GM21360 (cell line): ENCODE data around the gene ZSCAN18.
"Not testable (repeated sequence)": the region's sequence is repeated elsewhere in the genome, so short reads cannot be mapped to it uniquely, and the experiment has no call there.

Experiments used
- ATAC-seq: cut with Tn5 transposase; IDR thresholded peaks from one replicate; pipeline ENCODE4 v1.9.1; 2021; ENCODE audit warnings: mild to moderate bottlenecking, moderate library complexity; ENCODE audit not compliant: unreplicated experiment

The ZSCAN18 gene, protein sequence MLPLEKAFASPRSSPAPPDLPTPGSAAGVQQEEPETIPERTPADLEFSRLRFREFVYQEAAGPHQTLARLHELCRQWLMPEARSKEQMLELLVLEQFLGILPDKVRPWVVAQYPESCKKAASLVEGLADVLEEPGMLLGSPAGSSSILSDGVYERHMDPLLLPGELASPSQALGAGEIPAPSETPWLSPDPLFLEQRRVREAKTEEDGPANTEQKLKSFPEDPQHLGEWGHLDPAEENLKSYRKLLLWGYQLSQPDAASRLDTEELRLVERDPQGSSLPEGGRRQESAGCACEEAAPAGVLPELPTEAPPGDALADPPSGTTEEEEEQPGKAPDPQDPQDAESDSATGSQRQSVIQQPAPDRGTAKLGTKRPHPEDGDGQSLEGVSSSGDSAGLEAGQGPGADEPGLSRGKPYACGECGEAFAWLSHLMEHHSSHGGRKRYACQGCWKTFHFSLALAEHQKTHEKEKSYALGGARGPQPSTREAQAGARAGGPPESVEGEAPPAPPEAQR

DNA sequence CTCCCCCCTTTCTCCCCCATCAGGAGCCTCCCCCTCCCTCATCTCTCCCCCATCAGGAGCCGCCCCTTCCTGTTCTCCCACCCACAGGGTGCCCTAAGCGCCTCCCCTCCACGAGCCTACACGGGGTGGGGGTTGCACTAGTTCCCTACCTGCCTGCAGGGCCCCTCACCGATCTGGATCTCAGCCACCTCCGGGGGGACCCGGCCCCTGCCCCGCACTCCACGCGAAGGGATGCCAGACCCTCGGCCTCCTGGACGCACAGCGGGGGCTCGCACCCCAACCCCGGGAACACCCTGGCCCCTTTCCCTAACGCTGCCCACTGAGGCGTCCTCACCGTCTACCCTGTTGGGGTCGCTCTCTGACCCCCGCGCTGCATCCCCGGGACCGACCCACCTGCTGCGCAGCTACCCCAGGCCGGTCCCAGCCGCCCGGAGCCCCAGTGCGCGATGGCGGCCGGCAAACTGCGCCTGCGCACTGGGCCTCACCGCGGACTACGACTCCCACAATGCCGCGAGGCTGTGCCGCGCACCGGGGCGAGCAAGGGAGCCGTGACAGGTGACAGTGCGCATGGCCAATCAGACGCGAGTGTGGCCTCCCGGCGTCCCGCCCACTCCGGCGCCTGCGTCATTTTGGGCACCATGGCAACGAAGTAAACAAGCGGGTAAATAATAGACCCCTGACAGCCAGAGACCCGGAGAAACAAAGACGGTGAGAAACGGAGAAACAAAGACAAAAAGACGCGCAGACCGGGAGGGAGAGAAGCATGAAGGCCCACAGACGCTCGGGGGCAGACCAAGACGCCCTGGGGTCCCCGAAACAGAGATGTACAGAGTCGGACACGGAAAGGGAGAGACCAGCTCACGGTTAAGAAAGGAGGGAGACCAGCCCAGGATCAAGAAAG lies at the start of gene ZSCAN18:
ZSCAN18 (minus strand) TSS at position 451 of the 901 bp plus-strand sequence. CDS start 7,964 bp downstream, outside the sequence.
- peak; percentile 95 for ATAC-seq

DNA sequence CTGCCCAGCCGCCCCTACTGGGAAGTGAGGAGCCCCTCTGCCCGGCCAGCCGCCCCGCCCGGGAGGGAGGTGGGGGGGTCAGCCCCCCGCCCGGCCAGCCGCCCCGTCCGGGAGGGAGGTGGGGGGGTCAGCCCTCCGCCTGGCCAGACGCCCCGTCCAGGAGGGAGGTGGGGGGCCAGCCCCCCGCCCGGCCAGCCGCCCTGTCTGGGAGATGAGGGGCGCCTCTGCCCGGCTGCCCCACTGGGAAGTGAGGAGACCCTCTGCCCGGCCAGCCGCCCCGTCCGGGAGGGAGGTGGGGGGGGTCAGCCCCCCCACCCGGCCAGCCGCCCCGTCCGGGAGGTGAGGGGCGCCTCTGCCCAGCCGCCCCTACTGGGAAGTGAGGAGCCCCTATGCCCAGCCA lies 49.4 kb upstream of the ZSCAN18 start:
- ATAC-seq = not testable (repeated sequence)

DNA sequence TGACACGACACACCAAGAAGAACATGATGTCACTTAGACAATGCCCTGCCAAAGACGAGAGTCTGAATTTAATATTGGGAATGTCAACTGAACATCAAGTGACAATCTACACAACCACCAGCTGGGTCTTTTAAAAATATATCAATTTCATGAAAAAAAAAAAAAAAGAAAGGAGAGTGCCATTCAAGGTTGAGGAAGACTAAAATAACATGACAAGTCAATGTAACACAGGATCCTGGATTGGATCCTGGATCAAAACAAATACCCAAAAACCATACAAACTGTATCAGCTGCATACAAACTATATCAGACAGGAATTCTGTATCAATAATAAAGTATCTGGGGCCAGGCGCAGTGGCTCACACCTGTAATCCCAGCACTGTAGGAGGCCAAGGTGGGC lies 47.8 kb upstream of the ZSCAN18 start:
- ATAC-seq = no peak

DNA sequence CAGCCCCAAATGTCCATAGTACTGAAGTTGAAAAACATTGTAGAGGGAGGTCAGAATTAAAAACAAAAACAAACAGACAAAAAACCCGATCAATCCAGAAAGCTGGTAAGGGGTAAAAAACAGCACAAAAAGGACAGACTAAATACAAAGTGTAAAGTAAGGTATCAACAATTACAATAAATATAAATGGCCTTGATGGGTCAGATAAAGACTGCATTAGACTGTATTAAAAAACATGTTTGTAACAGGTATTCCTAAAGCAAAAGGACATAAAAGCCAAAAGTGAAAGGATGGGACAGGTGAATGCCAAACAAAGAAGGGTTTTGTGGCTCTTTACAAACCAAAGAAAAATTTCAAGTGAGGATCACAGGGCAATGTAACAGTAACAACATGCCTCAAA lies 36.2 kb upstream of the ZSCAN18 start:
- no peak for ATAC-seq

DNA sequence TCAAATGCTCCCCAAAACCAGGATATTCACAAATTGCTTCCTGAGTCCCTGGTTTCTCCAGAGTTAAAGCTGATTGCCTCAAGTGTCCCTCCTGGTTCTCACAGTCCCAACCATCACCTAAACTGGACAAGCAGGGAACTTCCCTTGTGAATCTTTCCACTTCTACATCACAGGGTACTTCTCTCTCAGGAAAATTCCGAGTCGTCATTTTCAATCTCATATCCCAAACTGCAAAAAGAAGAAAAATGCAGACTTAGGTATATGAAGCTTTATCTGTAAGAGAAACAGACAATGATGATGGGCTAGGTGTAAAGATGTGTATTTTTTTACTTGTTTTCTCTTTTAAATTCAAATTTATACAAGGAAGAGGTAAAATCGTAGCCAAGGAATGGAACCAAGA lies 31.3 kb upstream of the ZSCAN18 start:
- no peak for ATAC-seq

DNA sequence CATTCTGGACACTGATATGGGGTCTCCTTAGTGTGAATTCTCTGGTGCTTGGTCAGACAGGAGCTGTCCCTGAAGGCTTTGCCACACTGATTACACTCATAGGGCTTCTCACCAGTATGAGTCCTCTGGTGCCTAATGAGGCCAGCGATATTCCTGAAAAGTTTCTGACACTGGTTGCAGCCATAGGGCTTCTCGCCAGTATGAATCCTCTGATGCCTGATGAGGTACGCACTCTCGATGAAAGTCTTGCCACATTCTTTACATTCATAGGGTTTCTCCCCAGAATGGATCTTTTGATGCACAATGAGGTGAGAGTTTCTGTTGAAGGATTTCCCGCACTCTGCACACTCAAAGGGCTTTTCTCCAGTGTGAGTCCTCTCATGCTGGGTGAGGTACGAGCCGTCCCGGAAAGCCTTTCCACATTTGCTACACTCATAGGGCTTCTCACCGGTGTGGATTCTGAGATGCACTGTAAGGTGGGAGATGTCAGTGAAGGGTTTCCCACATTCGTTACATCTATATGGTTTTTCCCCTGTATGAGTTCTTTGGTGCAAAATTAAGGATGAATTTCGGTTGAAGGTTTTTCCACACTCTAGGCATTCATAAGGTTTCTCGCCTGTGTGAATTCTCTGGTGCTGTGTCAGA lies 30.1 kb upstream of the ZSCAN18 start:
- ATAC-seq = no peak

DNA sequence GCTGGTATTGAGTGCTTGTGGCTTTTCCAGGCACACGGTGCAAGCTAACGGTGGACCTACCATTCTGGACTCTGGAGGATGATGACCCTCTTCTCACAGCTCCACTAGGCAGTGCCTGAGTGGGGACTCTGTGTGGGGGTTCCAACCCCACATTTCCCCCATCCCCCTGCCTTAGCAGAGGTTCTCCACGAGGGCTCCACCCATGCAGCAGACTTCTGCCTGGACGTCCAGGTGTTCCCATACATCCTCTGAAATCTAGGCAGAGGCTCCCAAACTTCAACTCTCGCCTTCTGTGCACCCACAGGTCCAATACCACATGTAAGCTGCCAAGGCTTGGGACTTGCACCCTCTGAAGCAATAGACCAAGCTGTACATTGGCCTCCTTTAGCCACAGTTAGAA lies 25.3 kb upstream of the ZSCAN18 start:
- no peak for ATAC-seq

DNA sequence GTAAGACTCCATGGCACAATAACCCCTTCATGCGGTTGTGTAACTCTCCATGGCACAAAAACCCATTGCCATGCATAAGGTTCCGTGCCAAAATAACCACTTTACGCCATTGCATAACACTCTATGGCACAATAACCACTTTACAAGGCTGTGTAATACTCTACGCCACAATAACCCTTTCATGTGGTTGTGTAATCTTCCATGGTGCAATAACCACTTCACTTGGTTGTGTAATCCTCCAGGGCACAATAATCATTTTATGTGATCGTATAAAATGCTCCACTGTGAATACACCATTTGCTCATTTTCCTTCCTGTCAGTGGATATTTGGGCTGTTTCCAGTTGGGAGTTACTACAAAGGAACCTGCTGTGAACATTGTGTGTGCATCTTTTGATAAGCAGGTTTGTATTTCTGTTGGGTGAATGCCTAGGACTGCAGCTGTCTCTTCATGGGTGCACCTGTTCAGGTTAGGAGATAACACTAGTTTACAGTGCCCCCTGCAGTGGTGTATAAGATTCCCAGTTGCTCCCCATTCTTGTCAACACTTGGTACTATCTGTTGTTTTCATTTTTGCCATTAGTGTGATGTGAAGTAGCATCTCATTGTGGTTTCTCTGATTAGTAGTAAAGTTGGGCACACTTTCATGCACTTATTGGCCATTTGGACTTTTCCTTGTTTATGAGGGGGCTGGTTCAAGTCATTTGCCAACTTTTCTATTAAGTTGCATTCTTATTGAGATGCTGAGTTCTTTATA lies 21.1 kb upstream of the ZSCAN18 start:
- ATAC-seq = no peak

DNA sequence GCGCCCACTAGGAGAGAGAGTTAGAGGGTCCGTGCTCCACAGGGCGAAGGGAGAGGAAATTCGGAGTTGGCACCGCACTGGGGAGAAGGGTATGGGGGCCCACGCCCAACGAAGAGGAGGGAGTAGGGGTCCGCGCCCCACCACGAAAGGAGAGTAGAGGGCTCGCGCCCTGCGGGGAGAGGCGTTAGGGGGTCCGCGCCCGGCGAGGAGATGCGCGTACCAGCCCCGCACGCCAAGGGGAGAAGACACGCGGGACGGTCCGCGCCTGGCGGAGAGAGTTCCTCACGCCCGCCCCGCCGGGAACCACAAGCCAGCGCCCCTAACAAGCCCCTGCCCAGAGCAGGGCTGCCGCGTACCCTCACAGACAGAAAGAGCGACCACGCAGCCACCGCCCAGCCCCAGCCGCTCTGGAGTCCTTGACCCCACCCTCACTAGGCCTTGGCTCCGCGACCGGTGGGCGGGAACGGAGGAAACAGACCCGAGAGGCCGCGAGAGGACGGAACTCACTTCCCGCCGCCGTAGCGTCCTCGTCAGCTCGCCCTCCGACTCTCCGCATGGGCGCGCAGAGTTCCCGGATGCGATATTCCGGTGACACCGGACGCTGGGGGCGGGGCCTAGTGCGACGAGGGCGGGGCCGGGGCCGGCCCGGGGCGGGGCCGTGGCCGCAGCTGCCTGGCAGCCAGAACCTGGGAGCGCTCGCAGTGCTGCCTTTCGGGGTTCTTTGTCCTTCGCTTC lies 20.0 kb upstream of the ZSCAN18 start:
- ATAC-seq = no peak

DNA sequence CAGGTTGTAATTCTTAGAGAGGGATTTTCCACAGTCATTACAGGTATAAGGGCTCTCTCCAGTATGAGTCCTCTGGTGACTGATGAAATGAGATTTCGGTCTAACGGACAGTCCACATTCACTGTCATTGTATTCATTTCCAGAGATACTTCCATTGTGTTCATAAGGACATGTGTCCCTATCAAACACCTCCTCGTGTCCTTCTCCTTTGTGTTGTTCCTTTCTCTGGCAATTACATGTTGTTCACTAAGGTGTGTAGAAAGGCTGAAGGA lies 10.5 kb upstream of the ZSCAN18 start:
- no peak for ATAC-seq

DNA sequence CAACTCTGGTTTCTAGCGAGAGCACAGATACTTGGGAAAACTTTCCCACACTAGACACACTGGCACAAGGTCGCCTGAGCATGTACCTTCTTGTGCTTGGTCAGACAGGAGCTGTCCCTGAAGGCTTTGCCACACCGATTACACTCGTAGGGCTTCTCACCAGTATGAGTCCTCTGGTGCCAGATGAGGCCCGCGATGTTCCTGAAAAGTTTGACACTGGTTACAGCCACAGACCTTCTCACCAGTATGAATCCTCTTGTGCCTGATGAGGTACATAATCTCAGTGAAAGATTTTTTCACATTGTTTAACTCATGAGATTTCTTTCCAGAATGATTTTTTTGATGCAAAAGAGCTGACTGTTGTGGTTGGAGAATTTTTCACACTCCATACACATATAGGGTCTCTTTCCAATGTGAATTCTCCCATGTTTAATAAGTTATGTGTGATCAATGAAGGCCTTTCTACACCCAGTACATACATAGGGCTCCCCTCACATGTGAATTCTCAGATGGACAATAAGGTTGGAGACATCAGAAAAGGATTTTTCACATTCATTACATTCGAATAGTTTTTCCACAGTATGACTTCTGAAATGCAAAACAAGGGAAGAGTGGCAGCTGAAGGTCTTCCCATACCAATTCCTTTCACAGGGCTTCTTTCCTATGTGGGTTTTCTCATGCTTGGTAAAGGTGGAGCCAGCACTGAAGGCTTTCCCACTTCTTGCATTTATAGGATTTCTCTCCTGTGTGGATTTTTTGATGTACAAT lies 9.9 kb upstream of the ZSCAN18 start:
- no peak for ATAC-seq

DNA sequence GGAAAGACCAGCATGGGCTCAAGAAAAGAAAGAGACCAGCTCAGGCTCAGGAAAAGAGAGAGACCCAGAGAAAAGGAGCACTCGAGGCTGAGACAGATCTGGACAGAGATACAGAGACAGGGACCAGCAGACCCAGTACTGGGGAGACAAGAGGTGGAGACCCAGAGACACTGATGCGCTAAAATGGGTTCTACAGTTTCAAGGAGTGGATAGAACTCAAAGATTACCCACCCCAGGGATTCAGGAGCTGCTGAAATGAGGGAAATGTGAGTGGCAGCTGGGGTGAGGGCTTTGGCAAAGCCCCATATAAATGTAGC lies 609 bp upstream of the ZSCAN18 start:
- ATAC-seq = no peak

DNA sequence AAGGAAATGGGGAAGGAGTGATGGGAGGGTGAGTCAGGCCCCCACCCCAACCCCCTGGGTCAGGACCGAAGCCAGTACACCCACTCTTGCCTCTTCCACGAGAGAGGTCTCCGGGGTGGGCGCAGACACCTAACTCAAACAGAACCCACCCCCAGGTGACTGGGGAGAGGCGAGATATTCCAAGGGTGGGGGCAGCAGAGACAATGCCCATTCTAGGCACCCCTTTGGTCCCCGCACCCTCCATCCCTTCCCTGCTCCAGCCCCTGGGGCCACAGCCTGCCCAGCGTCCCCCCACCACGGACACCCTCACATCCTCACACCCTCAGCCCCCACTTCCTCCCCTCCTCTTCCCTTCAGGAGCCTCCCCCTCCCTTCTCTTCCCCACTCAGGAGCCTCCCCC lies 682 bp downstream of the ZSCAN18 start:
- ATAC-seq = no peak

DNA sequence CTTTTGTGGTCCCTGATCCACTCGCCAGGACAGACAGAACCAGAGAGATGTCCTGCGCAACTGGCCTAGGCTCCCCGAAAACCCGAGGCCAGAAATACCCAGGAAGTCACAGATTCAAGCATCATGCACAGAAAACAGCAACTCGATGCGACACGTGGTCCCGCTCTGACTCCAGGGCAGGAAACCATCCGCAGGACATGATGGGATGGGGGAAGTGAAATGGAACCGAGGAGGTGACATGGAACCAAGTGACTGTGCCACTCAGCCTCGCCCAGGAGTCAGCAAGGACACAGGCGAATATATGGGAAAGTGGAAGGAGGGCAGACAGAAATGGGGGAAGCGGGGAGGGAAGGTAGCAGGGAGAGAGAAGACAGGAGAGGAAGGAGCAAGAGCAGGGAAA lies 1.1 kb downstream of the ZSCAN18 start:
- ATAC-seq = no peak

DNA sequence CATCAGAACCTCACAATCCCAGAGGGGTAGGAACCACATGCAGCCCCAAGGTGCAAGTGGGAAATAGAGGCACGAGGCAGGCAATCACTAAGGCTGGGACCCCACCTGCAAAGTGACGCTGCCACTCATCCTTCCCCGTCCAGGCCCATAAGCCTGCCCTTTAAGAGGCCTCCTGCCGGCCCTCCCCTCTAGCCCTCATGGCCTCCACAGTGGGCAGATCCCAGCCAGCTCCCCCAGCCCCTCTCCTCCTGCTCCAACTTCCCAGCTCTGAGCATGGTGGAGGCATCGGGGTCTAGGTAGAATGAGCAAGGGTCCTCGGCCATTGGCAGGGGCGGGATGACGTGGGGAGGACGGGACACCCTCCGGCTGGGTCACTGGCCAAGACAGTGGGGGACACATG lies 2.7 kb downstream of the ZSCAN18 start:
- no peak for ATAC-seq

DNA sequence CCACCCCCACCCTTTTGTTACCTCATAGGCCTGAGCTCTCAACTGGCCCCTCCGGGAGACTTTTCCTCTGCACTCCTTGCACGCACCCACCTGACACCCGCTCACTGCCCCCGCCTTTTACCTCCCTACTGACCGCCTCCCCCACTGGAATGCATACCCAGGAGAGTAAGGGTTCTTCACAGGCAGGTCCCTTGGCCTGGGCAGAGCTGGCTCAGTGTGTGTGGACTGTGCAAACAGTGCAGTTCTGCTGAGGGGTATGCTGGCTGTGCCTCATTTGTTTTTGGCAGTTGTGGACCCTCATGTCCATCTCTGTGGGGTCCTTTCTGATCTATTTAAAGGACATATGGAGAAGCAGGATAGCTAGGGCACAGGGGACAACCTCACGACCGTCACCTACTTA lies 5.0 kb downstream of the ZSCAN18 start:
- ATAC-seq = no peak

DNA sequence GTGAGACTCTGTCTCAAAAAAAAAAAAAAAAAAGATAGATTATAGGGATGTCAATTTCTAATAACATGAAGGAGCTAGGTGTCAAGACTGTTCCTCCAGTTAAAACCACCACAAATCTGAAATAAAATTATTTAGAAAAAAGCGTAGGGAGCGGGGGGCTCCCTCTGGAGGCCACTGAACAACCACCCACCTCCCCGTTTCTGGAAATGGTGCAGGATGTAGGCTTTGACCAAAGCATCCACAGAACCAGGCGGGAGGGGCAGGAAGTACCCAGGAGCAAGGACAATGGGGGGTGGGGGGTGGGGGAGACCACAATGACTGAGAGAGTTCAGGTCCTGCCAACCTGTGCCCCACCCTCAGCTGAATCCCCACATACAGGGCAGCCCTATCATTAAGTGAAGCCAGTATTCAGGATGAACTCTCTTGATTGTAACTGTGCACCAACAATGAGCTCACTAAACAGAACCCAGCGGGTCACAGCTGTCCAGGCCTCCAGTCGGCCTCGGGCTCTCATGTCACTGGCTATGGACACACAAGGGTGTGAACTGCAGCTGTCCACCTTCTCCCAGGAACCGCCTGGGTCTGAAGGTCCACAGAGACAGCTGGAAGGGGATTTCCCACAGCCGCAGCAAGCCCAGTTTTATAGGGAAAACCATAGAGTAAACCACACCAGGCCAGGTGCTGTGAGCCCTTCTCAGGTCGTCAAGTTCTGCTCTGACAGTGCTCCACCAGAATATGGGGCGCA lies 6.6 kb downstream of the ZSCAN18 start:
- ATAC-seq = no peak

DNA sequence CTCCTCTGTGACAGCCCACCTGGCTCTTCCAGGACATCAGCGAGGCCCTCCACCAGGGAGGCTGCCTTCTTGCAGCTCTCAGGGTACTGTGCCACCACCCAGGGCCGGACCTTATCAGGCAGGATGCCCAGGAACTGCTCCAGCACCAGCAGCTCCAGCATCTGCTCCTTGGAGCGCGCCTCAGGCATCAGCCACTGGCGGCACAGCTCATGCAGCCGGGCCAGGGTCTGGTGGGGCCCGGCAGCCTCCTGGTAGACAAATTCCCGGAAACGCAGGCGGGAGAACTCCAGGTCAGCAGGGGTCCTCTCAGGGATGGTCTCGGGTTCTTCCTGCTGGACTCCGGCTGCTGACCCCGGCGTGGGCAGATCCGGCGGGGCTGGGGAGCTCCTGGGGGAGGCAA lies 8.2 kb downstream of the ZSCAN18 start:
- ATAC-seq = no peak

DNA sequence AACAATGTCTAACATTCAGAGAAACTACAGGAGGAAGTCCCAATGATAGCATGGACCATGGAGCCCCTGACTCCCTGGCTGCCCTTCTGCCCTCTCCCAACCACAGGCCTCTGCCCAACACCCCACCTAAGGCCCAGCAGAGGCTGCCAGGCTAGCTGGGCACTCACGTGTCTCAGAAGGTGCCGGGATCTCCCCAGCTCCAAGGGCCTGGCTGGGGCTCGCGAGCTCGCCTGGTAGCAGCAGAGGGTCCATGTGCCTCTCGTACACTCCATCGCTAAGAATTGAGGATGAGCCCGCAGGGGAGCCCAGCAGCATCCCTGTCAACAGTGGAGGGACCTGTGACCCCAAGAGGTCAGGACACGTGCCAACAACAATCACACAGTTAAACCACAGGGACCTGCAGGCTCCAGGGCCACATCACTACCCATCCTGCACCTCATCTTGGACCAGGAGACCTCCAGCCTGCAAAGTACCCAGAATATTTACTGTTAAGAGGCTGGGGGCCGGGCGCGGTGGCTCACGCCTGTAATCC lies 9.4 kb downstream of the ZSCAN18 start:
- ATAC-seq = no peak
